K562 (cell line): ENCODE results near the gene LRP1B. TPM values are rescaled to one million over a fixed set of nuclear protein-coding genes. Genes with fewer than 3 reads are reported as not detected.

ENCODE experiments used
- ATAC-seq: fragments of 200-7000 bp; cut with Tn5 transposase; 3 replicates; pipeline ENCODE4 v1.9.1; 2020; ENCODE audit warnings: moderate library complexity
- BruUV-seq: library from RNA; stranded (reverse); fragments of 400-500 nt; replicated peaks from 2 replicates; lab custom pipeline; 2021; lab: Mats Ljungman, UMichigan
- CTCF ChIA-PET: fragments of 300-600 bp; formaldehyde crosslinking; extraction: SDS; loops from one replicate; lab custom pipeline; 2021; ENCODE audit warnings: low intra/inter-chr PET ratio; lab: Yijun Ruan, JAX
- POLR2A ChIA-PET: fragments of 300-600, 350-650 bp; sonication (Branson Sonifier 250); formaldehyde crosslinking; extraction: SDS; loops from one replicate; lab custom pipeline; 2021; ENCODE audit warnings: antibody characterized with exemption, inconsistent platforms; lab: Yijun Ruan, JAX
- DNase-seq, 4 experiments: peaks; one replicate each; pipeline versions ENCODE4 v3.0.0 to v3.0.0-alpha.2; 2011 to 2018; ENCODE audit warnings: low spot score in 3 of 4, mixed read lengths in 3 of 4; ENCODE audit errors: extremely low read depth in 1 of 4
- FAIRE-seq: peaks from 2 replicates; lab custom pipeline; 2011; peaks lifted over from hg19 to GRCh38; lab: Jason Lieb, UNC
- H2AFZ ChIP-seq: 2 replicates; pipeline ENCODE4 v1.6.0; 2011; ENCODE audit warnings: low read depth, low read length, control low read depth, inconsistent platforms
- H3K27ac ChIP-seq: fragments of 200-600 bp; 3 replicates; pipeline ENCODE4 v1.8.0; 2011; ENCODE audit warnings: low read depth, mild to moderate bottlenecking, control low read depth, inconsistent platforms, low read length, moderate library complexity, mixed read lengths; ENCODE audit errors: extremely low read depth
- H3K27me3 ChIP-seq, 2 experiments: fragments of 300-600 bp in 1 of 2; 2 replicates in 1 of 2; 3 replicates in 1 of 2; pipeline versions ENCODE4 v1.6.0 to v1.8.0; 2011; ENCODE audit warnings: inconsistent platforms in 2 of 2, low read length in 2 of 2, mild to moderate bottlenecking in 1 of 2, mixed read lengths in 1 of 2, moderate library complexity in 1 of 2; ENCODE audit not compliant: control insufficient read depth in 2 of 2, insufficient read depth in 2 of 2
- H3K36me3 ChIP-seq: fragments of 300-600 bp; 3 replicates; pipeline ENCODE4 v1.8.0; 2011; ENCODE audit warnings: mild to moderate bottlenecking, low read length, inconsistent platforms; ENCODE audit not compliant: control insufficient read depth, insufficient read depth
- H3K4me1 ChIP-seq, 2 experiments: fragments of 200-600 bp in 1 of 2; replicated peaks in 1 of 2; 2 replicates in 1 of 2; 3 replicates in 1 of 2; pipeline versions ENCODE4 v1.5.1 to v1.8.0; 2011; ENCODE audit warnings: inconsistent platforms in 2 of 2, low read length in 2 of 2, mild to moderate bottlenecking in 1 of 2, mixed read lengths in 1 of 2, moderate library complexity in 1 of 2; ENCODE audit not compliant: control insufficient read depth in 2 of 2, insufficient read depth in 2 of 2
- H3K4me2 ChIP-seq: 2 replicates; pipeline ENCODE4 v1.6.1; 2011; ENCODE audit warnings: low read length, control low read depth, inconsistent platforms, mixed read lengths; ENCODE audit not compliant: insufficient read depth
- H3K4me3 ChIP-seq: fragments of 200-600 bp; sonication (generic), shearing (Covaris generic); 2 replicates; pipeline ENCODE4 v1.5.1; 2016; ENCODE audit warnings: control low read depth, inconsistent platforms
- H3K79me2 ChIP-seq: fragments of 200-600 bp; 3 replicates; pipeline ENCODE4 v1.8.0; 2011; ENCODE audit warnings: low read length, inconsistent platforms; ENCODE audit not compliant: control insufficient read depth, insufficient read depth
- H3K9ac ChIP-seq, 2 experiments: 2 replicates each; pipeline versions ENCODE4 v1.6.0 to v1.6.1; 2011; ENCODE audit warnings: low read depth in 2 of 2, low read length in 2 of 2, control low read depth in 1 of 2, inconsistent platforms in 1 of 2, mild to moderate bottlenecking in 1 of 2, mixed read lengths in 1 of 2; ENCODE audit not compliant: insufficient read depth in 1 of 2
- H3K9me1 ChIP-seq: one replicate; pipeline ENCODE4 v1.6.0; 2011; ENCODE audit warnings: inconsistent platforms, mild to moderate bottlenecking, low read length, moderate library complexity; ENCODE audit not compliant: control insufficient read depth, insufficient read depth
- H3K9me3 ChIP-seq: replicated peaks from 2 replicates; pipeline ENCODE4 v1.5.1; 2011; ENCODE audit warnings: low read depth, low read length, inconsistent platforms; ENCODE audit not compliant: control insufficient read depth, insufficient read depth
- H4K20me1 ChIP-seq: replicated peaks from 2 replicates; pipeline ENCODE4 v1.6.1; 2011; ENCODE audit warnings: low read length, inconsistent platforms, mixed read lengths; ENCODE audit not compliant: control insufficient read depth, insufficient read depth
- ARHGAP35 ChIP-seq: fragments of 450-650 bp; IDR thresholded peaks from 2 replicates; pipeline ENCODE4 v1.6.1; 2018; ENCODE audit not compliant: partially characterized antibody
- ELF1 ChIP-seq: fragments of 200-800 bp; sonication (Bioruptor generic); IDR thresholded peaks from 2 replicates; pipeline ENCODE4 v1.6.1; 2016; ENCODE audit warnings: missing genetic modification characterization, missing compliant biosample characterization
- GTF2B ChIP-seq: IDR thresholded peaks from 2 replicates; pipeline ENCODE4 v1.6.1; 2011; ENCODE audit not compliant: insufficient read length; ENCODE audit errors: extremely low read depth
- HMBOX1 ChIP-seq: sonication (generic); IDR thresholded peaks from 2 replicates; pipeline ENCODE4 v1.6.1; 2016
- PRDM10 ChIP-seq: fragments of 450-650 bp; IDR thresholded peaks from 2 replicates; pipeline ENCODE4 v1.6.1; 2018; ENCODE audit not compliant: partially characterized antibody
- RBM15 ChIP-seq: fragments of 200-400 bp; formaldehyde crosslinking; IDR thresholded peaks from 2 replicates; pipeline ENCODE4 v1.6.1; 2018; ENCODE audit warnings: mild to moderate bottlenecking, low read length, moderate library complexity; ENCODE audit not compliant: insufficient read depth
- ZNF184 ChIP-seq: sonication (generic); formaldehyde crosslinking; IDR thresholded peaks from 2 replicates; pipeline ENCODE4 v1.5.0; 2020; ENCODE audit warnings: missing genetic modification reagents
- ZNF444 ChIP-seq: fragments of 250-450 bp; sonication (Bioruptor Pico); IDR thresholded peaks from 2 replicates; pipeline ENCODE4 v1.4.0; 2020; ENCODE audit warnings: mild to moderate bottlenecking, moderate library complexity
- ZNF668 ChIP-seq: fragments of 250-450 bp; sonication (Bioruptor Pico); IDR thresholded peaks from 2 replicates; pipeline ENCODE4 v1.8.0; 2022; ENCODE audit warnings: mild to moderate bottlenecking, inconsistent platforms
- WGBS: fragments of 100-300 bp; shearing (Covaris generic); methylation state at CpG from one replicate; pipeline ENCODE4 v1.1.6; 2016; ENCODE audit warnings: low coverage, mixed read lengths; ENCODE audit not compliant: insufficient coverage; ENCODE audit errors: missing lambda C conversion rate; 5-methylcytosine and 5-hydroxymethylcytosine counted together
- in situ Hi-C: fragments of 300-500 bp; cut with MboI; formaldehyde crosslinking; loops from 4 replicates; pipeline ENCODE4 v1.15.0; 2018; ENCODE audit warnings: inconsistent platforms, mixed read lengths
- intact Hi-C: fragments of 100-400 bp; cut with micrococcal nuclease; formaldehyde crosslinking; loops from 2 replicates; pipeline ENCODE4 v1.14.2; 2022
- polyA plus RNA-seq, 8 experiments: library from polyadenylated mRNA; depleted of rRNA in 4 of 8; stranded (reverse) in 5 of 8; unstranded in 3 of 8; fragments of >200 nt; fragmentation: Nextera tagmentation in 2 of 8; fragmentation: Illumina TruSeq in 1 of 8; extraction: Ambion mirVana in 2 of 8; extraction: Trizol in 1 of 8; gene quantifications; 2 replicates each; pipeline versions ENCODE4 v1.2.1 to v1.2.3, GENCODE V29; 2011 to 2014; ENCODE audit warnings: inconsistent platforms in 1 of 8, missing spikeins in 1 of 8
- total RNA-seq, 7 experiments: library from RNA; depleted of rRNA in 6 of 7; stranded (reverse); fragments of >200 nt in 6 of 7; fragmentation: Illumina TruSeq in 2 of 7; extraction: Trizol in 2 of 7; gene quantifications; 2 replicates each; pipeline versions ENCODE4 v1.2.1 to v1.2.3, GENCODE V29; 2011 to 2021; ENCODE audit warnings: low replicate concordance in 1 of 7

The LRP1B gene
- total and polyA plus RNA-seq, 9 of the 15 experiments (the other 6 are each of a cell fraction or from before 2014, with no cell fraction given): not detected

- DNase-seq (no peak), ATAC-seq (no peak), FAIRE-seq (no peak)
- Histone ChIP-seq H3K27ac (no peak overlapping the region), H3K4me1 (no peaks in the 10 kb centered on the region), H2AFZ (no peak overlapping the region), H3K9ac (no peak overlapping the region), H3K79me2 (no peaks in the 10 kb centered on the region), H3K9me1 (no peaks in the 10 kb centered on the region), H3K4me3 (no peak overlapping the region), H3K4me2 (no peak overlapping the region), H3K9me3 (no peaks in the 10 kb centered on the region; the same call in 1 of the 2 replicates), H4K20me1 (no peaks in the 10 kb centered on the region), H3K36me3 (no peaks in the 10 kb centered on the region), H3K27me3 (no peaks in the 10 kb centered on the region)
- ChIA-PET POLR2A (no interaction called here), CTCF (no interaction called here)
- no TSS peak for BruUV-seq
- 2% methylated on average over 3 of the region's 3 CpGs for WGBS
- in situ Hi-C loops (no loop called here), intact Hi-C loops (no loop called here)
- TF ChIP-seq RBM15 (no peak), ZNF668 (CRISPR knock-in tag) (no peak), ARHGAP35 (no peak), ELF1 (tag) (no peak), ZNF444 (CRISPR knock-in tag) (no peak), PRDM10 (no peak), GTF2B (no peak), ZNF184 (CRISPR knock-in tag) (no peak), HMBOX1 (no peak)
Observed at GRCh38 chr2:142044197-142044596, 86.6 kb downstream of the LRP1B start.
